GM12873 (cell line): ENCODE results near the gene MDC1.

Experiments used
- CTCF ChIP-seq: IDR thresholded peaks from 2 replicates; pipeline ENCODE4 v1.5.1; 2012; ENCODE audit warnings: low read depth, mild to moderate bottlenecking, moderate library complexity, low read length, control low read depth; ENCODE audit not compliant: insufficient read depth; ENCODE audit errors: missing control alignments

The MDC1 gene

GRCh38 chr6:30759575-30760239 is 42.6 kb upstream of the MDC1 start:
- no peak for TF ChIP-seq CTCF

GRCh38 chr6:30757261-30757904 is 40.3 kb upstream of the MDC1 start:
- no peak for TF ChIP-seq CTCF

GRCh38 chr6:30754631-30755030 is 37.5 kb upstream of the MDC1 start:
- TF ChIP-seq CTCF, result no peak

GRCh38 chr6:30752157-30752927 is 35.3 kb upstream of the MDC1 start:
- TF ChIP-seq CTCF, result no peak

GRCh38 chr6:30750379-30750668 is 33.2 kb upstream of the MDC1 start:
- no peak for TF ChIP-seq CTCF

- no peak for TF ChIP-seq CTCF
These were observed 32.7 kb upstream of the MDC1 start for GRCh38 chr6:30749554-30750378.

- no peak for TF ChIP-seq CTCF
These were observed 31.9 kb upstream of the MDC1 start for GRCh38 chr6:30748851-30749540.
